Epithelial cell of proximal tubule (primary cell): ENCODE measurements around the gene CTU2. TPM values are rescaled to one million over a fixed set of nuclear protein-coding genes. Genes with fewer than 3 reads are reported as not detected.

Source experiments
- DNase-seq: peaks from one replicate; pipeline ENCODE4 v3.0.0-alpha.2; 2011; ENCODE audit warnings: low read depth
- H3K4me3 ChIP-seq: 2 replicates; pipeline ENCODE4 v1.5.1; 2011; ENCODE audit warnings: low read depth, mild to moderate bottlenecking, low read length
- total RNA-seq: library from RNA; depleted of rRNA; stranded (reverse); fragments of >200 nt; gene quantifications from 2 replicates; pipeline ENCODE4 v1.2.3, GENCODE V29; 2015
- TF ChIP-seq, protein P1 (sequence below): conservative IDR thresholded peaks from 2 replicates; pipeline ENCODE4 v1.5.1; 2012; ENCODE audit warnings: low read depth, mild to moderate bottlenecking, low read length

CTU2 gene
- total RNA-seq, 1 donor from 2014 or later = 9.3 TPM

- TF ChIP-seq, protein P1, sequence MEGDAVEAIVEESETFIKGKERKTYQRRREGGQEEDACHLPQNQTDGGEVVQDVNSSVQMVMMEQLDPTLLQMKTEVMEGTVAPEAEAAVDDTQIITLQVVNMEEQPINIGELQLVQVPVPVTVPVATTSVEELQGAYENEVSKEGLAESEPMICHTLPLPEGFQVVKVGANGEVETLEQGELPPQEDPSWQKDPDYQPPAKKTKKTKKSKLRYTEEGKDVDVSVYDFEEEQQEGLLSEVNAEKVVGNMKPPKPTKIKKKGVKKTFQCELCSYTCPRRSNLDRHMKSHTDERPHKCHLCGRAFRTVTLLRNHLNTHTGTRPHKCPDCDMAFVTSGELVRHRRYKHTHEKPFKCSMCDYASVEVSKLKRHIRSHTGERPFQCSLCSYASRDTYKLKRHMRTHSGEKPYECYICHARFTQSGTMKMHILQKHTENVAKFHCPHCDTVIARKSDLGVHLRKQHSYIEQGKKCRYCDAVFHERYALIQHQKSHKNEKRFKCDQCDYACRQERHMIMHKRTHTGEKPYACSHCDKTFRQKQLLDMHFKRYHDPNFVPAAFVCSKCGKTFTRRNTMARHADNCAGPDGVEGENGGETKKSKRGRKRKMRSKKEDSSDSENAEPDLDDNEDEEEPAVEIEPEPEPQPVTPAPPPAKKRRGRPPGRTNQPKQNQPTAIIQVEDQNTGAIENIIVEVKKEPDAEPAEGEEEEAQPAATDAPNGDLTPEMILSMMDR = no peak
- no peak for DNase-seq
- H3K4me3 ChIP-seq = no peak overlapping the region
These were observed 9.0 kb upstream of the CTU2 start for GRCh38 chr16:88697116-88697830.

GRCh38 chr16:88697831-88698615 lies 8.3 kb upstream of the CTU2 start:
- no peak overlapping the region for H3K4me3 ChIP-seq
- no peak for DNase-seq
- TF ChIP-seq, protein P1 = peak; percentile 53

- no peak for DNase-seq
- no peak overlapping the region for H3K4me3 ChIP-seq
- TF ChIP-seq, protein P1 = no peak
These were observed 7.7 kb upstream of the CTU2 start for GRCh38 chr16:88698646-88699045.

- TF ChIP-seq, protein P1 = no peak
- H3K4me3 ChIP-seq = no peak overlapping the region
- no peak for DNase-seq
These were observed 7.1 kb upstream of the CTU2 start for GRCh38 chr16:88699180-88699579.

GRCh38 chr16:88700322-88700635 lies 6.0 kb upstream of the CTU2 start:
- TF ChIP-seq, protein P1 = no peak
- no peak overlapping the region for H3K4me3 ChIP-seq
- no peak for DNase-seq

GRCh38 chr16:88700636-88701482 lies 5.4 kb upstream of the CTU2 start:
- no peak overlapping the region for H3K4me3 ChIP-seq
- no peak for DNase-seq
- TF ChIP-seq, protein P1 = no peak
